ENCODE results near the gene METTL3.

GRCh38 chr14:21467616-21468015 is 43.5 kb downstream of the METTL3 start:
- TF ChIP-seq EP300 (IDR thresholded peaks at IDR 0.05) = no peak
- TF ChIP-seq CTCF (IDR thresholded peaks at IDR 0.05) = no peak

All from tibial nerve (tissue), 4 donors.